GM12892 (cell line): Measurements from ENCODE around the gene ADRA2B.

Experiments used
- POLR2A ChIP-seq: IDR thresholded peaks from 2 replicates; pipeline ENCODE4 v1.6.1; 2011; ENCODE audit warnings: low read depth, low read length, control low read depth
- TAF1 ChIP-seq: IDR thresholded peaks from 2 replicates; pipeline ENCODE4 v1.6.1; 2011; ENCODE audit warnings: low read depth, mild to moderate bottlenecking, control low read depth, low read length, borderline replicate concordance

GRCh38 chr2:96156011-96156820, 39.8 kb upstream of the ADRA2B start:
- TF ChIP-seq TAF1 (no peak), POLR2A (no peak)
